ENCODE data around the gene TIMM8A. TPM values are rescaled to one million over a fixed set of nuclear protein-coding genes. Genes with fewer than 3 reads are reported as not detected.
"Not testable (repeated sequence)": the region's sequence is repeated elsewhere in the genome, so short reads cannot be mapped to it uniquely, and the experiment has no call there.

TIMM8A gene
- total RNA-seq, 1 donor from 2014 or later: 24.8 TPM

- no peak for TF ChIP-seq CTCF (IDR thresholded peaks at IDR 0.05; ENCODE audit: borderline replicate concordance)
- Histone ChIP-seq H3K4me1 (no peaks in the 10 kb centered on the region), H3K27ac (replicated peaks) (no peak overlapping the region), H3K4me3 (no peak overlapping the region), H3K9me3 (replicated peaks) (no peaks in the 10 kb centered on the region), H3K36me3 (no peaks in the 10 kb centered on the region), H3K27me3 (ENCODE audit: low read depth) (no peaks in the 10 kb centered on the region)
- DNase-seq: no peak
- intact Hi-C loops (cut with micrococcal nuclease): no loop called here
Measured at GRCh38 chrX:101357166-101357795, 8.7 kb upstream of the TIMM8A start.

- Histone ChIP-seq H3K27me3 (ENCODE audit: low read depth) (no peaks in the 10 kb centered on the region), H3K4me3 (peak overlapping the region; percentile 78), H3K27ac (replicated peaks) (peak overlapping the region; percentile 92), H3K36me3 (no peaks in the 10 kb centered on the region), H3K9me3 (replicated peaks) (no peaks in the 10 kb centered on the region), H3K4me1 (peaks cover 16% of the 10 kb centered on the region)
- TF ChIP-seq CTCF (IDR thresholded peaks at IDR 0.05; ENCODE audit: borderline replicate concordance): no peak
- intact Hi-C loops (cut with micrococcal nuclease): no loop called here
- DNase-seq: no peak
Measured at GRCh38 chrX:101349193-101349562, 636 bp upstream of the TIMM8A start.

DNA sequence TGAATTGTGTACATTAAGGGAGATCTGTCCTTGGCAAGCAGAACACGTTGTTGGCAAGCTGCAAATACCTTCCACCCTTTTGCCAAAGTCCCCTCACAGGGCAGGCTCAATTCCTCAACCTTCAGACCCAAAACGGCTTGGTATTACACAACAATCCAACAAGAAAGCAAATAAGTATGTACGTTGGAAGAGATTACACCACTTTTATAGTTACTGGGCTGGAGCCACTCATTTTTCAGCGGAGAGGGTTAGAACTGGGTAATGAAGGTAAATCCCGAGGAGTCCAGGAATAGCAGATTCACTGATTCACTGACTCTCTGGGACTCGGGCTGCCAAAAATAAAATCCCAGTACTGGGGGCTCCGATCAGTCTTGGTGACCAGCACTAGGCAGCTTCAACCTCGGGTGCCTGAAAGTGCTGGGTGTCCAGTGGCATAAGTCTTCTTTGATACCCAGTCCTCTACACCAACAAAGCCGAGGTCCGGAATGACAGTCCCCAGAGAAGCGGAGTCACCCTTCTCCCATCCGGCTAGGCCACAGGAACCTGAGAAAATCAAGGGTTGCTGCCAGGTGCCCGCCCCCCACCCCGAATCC, 587 bp downstream of the TIMM8A start:
- no peak for TF ChIP-seq CTCF (IDR thresholded peaks at IDR 0.05; ENCODE audit: borderline replicate concordance)
- H3K36me3 ChIP-seq: no peaks in the 10 kb centered on the region
- peak overlapping the region; percentile 78 for H3K4me3 ChIP-seq
- no peaks in the 10 kb centered on the region for H3K27me3 ChIP-seq (ENCODE audit: low read depth)
- intact Hi-C loops (cut with micrococcal nuclease): no loop called here
- peaks cover 16% of the 10 kb centered on the region for H3K4me1 ChIP-seq
- H3K27ac ChIP-seq (replicated peaks): peak overlapping the region; percentile 92
- no peaks in the 10 kb centered on the region for H3K9me3 ChIP-seq (replicated peaks)
- DNase-seq: no peak

- Histone ChIP-seq H3K4me1 (no peaks in the 10 kb centered on the region), H3K36me3 (no peaks in the 10 kb centered on the region), H3K9me3 (replicated peaks) (no peaks in the 10 kb centered on the region), H3K4me3 (no peak overlapping the region), H3K27ac (replicated peaks) (no peak overlapping the region), H3K27me3 (ENCODE audit: low read depth) (no peaks in the 10 kb centered on the region)
- intact Hi-C loops (cut with micrococcal nuclease): no loop called here
- no peak for DNase-seq
- no peak for TF ChIP-seq CTCF (IDR thresholded peaks at IDR 0.05; ENCODE audit: borderline replicate concordance)
Measured at GRCh38 chrX:101337776-101338271, 10.7 kb downstream of the TIMM8A start.

- H3K4me1 ChIP-seq; intact Hi-C loops (cut with micrococcal nuclease); H3K27me3 ChIP-seq (ENCODE audit: low read depth); H3K27ac ChIP-seq (replicated peaks); DNase-seq; H3K4me3 ChIP-seq; H3K36me3 ChIP-seq; H3K9me3 ChIP-seq (replicated peaks): not testable (repeated sequence)
Measured at GRCh38 chrX:101334310-101334709, 14.2 kb downstream of the TIMM8A start.

- H3K27ac ChIP-seq (replicated peaks); intact Hi-C loops (cut with micrococcal nuclease); H3K36me3 ChIP-seq; H3K4me3 ChIP-seq; DNase-seq; H3K9me3 ChIP-seq (replicated peaks); H3K27me3 ChIP-seq (ENCODE audit: low read depth); H3K4me1 ChIP-seq: not testable (repeated sequence)
Measured at GRCh38 chrX:101326600-101326999, 21.9 kb downstream of the TIMM8A start.

Data from left ventricle myocardium inferior (tissue), 1 donor.